Keratinocyte (primary cell): ENCODE measurements around the gene GINS2.

Source experiments
- EZH2 ChIP-seq: IDR thresholded peaks from one replicate; pipeline ENCODE4 v1.6.1; 2012; ENCODE audit warnings: inconsistent platforms, mild to moderate bottlenecking, low read length, moderate library complexity
- TF ChIP-seq, protein P1 (sequence below), 3 experiments: IDR thresholded peaks in 1 of 3; conservative IDR thresholded peaks in 1 of 3; optimal IDR thresholded peaks in 1 of 3; 2 replicates in 2 of 3; 3 replicates in 1 of 3; pipeline versions ENCODE3 to v1.5.1; 2011; ENCODE audit warnings: low read length in 3 of 3, mild to moderate bottlenecking in 3 of 3, moderate library complexity in 2 of 3, control low read depth in 1 of 3, inconsistent platforms in 1 of 3; ENCODE audit not compliant: insufficient read depth in 2 of 3; ENCODE audit errors: extremely low read depth in 1 of 3

DNA sequence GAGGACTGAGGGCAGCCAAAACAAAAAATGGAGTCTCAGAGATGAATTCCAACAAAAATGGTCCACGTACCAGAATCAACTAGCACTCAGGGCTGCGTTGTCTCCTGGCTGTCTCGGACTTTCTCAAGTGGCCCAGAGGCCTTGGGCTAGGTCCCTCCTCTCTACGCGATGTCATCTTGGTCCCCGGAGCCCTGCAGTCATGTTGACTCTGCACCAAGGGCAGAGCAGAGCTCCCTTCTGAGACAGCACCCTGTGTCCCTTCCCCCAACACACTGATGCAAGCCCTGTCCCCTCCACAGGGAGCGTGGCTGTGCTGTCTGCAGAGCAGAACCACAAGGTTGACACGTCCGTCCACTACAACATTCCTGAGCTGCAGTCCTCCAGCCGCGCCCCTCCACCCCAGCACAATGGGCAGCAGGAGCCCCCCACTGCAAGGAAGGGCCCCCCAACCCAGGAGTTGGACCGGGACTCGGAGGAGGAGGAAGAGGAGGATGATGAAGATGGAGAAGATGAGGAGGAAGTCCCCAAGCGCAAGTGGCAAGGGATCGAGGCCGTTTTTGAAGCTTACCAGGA lies 20.8 kb downstream of the GINS2 start:
- TF ChIP-seq, protein P1, sequence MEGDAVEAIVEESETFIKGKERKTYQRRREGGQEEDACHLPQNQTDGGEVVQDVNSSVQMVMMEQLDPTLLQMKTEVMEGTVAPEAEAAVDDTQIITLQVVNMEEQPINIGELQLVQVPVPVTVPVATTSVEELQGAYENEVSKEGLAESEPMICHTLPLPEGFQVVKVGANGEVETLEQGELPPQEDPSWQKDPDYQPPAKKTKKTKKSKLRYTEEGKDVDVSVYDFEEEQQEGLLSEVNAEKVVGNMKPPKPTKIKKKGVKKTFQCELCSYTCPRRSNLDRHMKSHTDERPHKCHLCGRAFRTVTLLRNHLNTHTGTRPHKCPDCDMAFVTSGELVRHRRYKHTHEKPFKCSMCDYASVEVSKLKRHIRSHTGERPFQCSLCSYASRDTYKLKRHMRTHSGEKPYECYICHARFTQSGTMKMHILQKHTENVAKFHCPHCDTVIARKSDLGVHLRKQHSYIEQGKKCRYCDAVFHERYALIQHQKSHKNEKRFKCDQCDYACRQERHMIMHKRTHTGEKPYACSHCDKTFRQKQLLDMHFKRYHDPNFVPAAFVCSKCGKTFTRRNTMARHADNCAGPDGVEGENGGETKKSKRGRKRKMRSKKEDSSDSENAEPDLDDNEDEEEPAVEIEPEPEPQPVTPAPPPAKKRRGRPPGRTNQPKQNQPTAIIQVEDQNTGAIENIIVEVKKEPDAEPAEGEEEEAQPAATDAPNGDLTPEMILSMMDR (optimal IDR thresholded peaks at IDR 0.05 in 1 of 3, IDR thresholded peaks at IDR 0.05 in 1 of 3, conservative IDR thresholded peaks at IDR 0.05 in 1 of 3; ENCODE audit: extremely low read depth in 1 of 3, insufficient read depth in 2 of 3, low read length in 3 of 3) = no peak
- TF ChIP-seq EZH2 = no peak
